Smooth muscle cell (in vitro differentiated cells): ENCODE measurements around the gene WNT3. TPM values are rescaled to one million over a fixed set of nuclear protein-coding genes. Genes with fewer than 3 reads are reported as not detected.

Experiments used
- DNase-seq: peaks from one replicate; lab custom pipeline; 2025; ENCODE audit not compliant: unreplicated experiment; lab: John Stamatoyannopoulos, UW
- H2AFZ ChIP-seq: fragments of 200-600 bp; sonication (generic); 2 replicates; pipeline ENCODE4 v1.6.0; 2016; ENCODE audit warnings: antibody characterized with exemption, low read depth, mild to moderate bottlenecking
- H3F3A ChIP-seq: fragments of 200-600 bp; sonication (generic); 2 replicates; pipeline ENCODE4 v1.6.0; 2017; ENCODE audit warnings: antibody characterized with exemption, low read depth
- H3K27ac ChIP-seq: fragments of 200-600 bp; sonication (generic); 2 replicates; pipeline ENCODE4 v1.5.1; 2016; ENCODE audit warnings: low read depth, mild to moderate bottlenecking
- H3K27me3 ChIP-seq: fragments of 200-600 bp; sonication (generic); 2 replicates; pipeline ENCODE4 v1.6.1; 2016; ENCODE audit warnings: low read depth, mild to moderate bottlenecking
- H3K36me3 ChIP-seq: fragments of 200-600 bp; sonication (generic); 2 replicates; pipeline ENCODE4 v1.5.1; 2016; ENCODE audit warnings: low read depth
- H3K4me1 ChIP-seq: fragments of 200-600 bp; sonication (generic); 2 replicates; pipeline ENCODE4 v1.5.1; 2016; ENCODE audit warnings: low read depth
- H3K4me2 ChIP-seq: fragments of 200-600 bp; sonication (generic); 2 replicates; pipeline ENCODE4 v1.6.0; 2016; ENCODE audit warnings: mild to moderate bottlenecking
- H3K4me3 ChIP-seq: fragments of 200-600 bp; sonication (generic); 2 replicates; pipeline ENCODE4 v1.5.1; 2016; ENCODE audit warnings: mild to moderate bottlenecking
- H3K79me2 ChIP-seq: fragments of 200-600 bp; sonication (generic); 2 replicates; pipeline ENCODE4 v1.6.0; 2016; ENCODE audit warnings: low read depth, mild to moderate bottlenecking
- H3K9ac ChIP-seq: fragments of 200-600 bp; sonication (generic); 2 replicates; pipeline ENCODE4 v1.6.0; 2016; ENCODE audit warnings: low read depth
- H3K9me3 ChIP-seq: fragments of 200-600 bp; sonication (generic); replicated peaks from 2 replicates; pipeline ENCODE4 v1.5.1; 2016; ENCODE audit warnings: low read depth
- H4K20me1 ChIP-seq: fragments of 200-600 bp; sonication (generic); 2 replicates; pipeline ENCODE4 v1.6.0; 2016; ENCODE audit warnings: low read depth
- WGBS: methylation state at CpG from one replicate; pipeline ENCODE4 v1.1.7; 2016; ENCODE audit warnings: low lambda C conversion rate; 5-methylcytosine and 5-hydroxymethylcytosine counted together
- polyA plus RNA-seq: library from polyadenylated mRNA; unstranded; fragments of >200 nt; fragmentation: Nextera tagmentation; extraction: Ambion mirVana; gene quantifications from 2 replicates; pipeline ENCODE4 v1.2.1, GENCODE V29; 2016
- total RNA-seq: library from RNA; depleted of rRNA; stranded (reverse); fragments of >200 nt; gene quantifications from 2 replicates; pipeline ENCODE4 v1.2.3, GENCODE V29; 2014
- TF ChIP-seq, protein P1 (sequence below): fragments of 200-600 bp; sonication (generic); IDR thresholded peaks from 2 replicates; pipeline ENCODE4 v1.5.1; 2017; ENCODE audit warnings: borderline replicate concordance, mild to moderate bottlenecking, antibody characterized with exemption; ENCODE audit not compliant: insufficient read depth, poor library complexity, severe bottlenecking

WNT3 gene
- total and polyA plus RNA-seq, 2 experiments from 2014 or later, result 2.9 to 6.2 TPM

DNA sequence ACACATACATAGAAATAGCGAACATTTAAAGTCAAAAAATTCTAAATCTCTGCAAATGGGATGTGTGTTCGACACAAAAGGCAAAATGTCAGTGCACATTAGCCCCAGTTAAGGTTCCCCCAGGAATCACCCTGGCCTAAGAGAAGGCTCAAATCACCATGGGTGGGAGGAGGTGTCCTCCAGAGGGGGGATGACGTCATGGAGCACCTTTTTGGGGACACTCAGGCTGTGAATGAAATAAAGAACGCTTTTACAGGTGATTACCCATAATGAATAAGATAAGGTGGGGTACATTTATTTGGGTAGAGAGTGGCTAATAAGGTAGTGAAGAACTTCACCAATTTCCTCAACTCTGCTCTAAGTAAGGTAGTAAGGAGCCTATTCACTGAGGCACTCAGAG lies 26.4 kb downstream of the WNT3 start:
- WGBS, result 92% methylated on average over 4 of the region's 4 CpGs
- DNase-seq, result no peak

GRCh38 chr17:46791531-46791930 lies 27.0 kb downstream of the WNT3 start:
- Histone ChIP-seq H3K4me2 (no peak overlapping the region), H4K20me1 (no peaks in the 10 kb centered on the region), H3K36me3 (no peaks in the 10 kb centered on the region), H3K4me3 (no peak overlapping the region), H3K4me1 (no peaks in the 10 kb centered on the region), H3K79me2 (no peaks in the 10 kb centered on the region), H3K27me3 (no peaks in the 10 kb centered on the region), H3K27ac (no peak overlapping the region), H3F3A (no peaks in the 10 kb centered on the region), H3K9ac (no peak overlapping the region), H2AFZ (no peak overlapping the region), H3K9me3 (no peaks in the 10 kb centered on the region)
- no peak for DNase-seq
- WGBS, result 70% methylated on average over 5 of the region's 5 CpGs
- TF ChIP-seq, protein P1, sequence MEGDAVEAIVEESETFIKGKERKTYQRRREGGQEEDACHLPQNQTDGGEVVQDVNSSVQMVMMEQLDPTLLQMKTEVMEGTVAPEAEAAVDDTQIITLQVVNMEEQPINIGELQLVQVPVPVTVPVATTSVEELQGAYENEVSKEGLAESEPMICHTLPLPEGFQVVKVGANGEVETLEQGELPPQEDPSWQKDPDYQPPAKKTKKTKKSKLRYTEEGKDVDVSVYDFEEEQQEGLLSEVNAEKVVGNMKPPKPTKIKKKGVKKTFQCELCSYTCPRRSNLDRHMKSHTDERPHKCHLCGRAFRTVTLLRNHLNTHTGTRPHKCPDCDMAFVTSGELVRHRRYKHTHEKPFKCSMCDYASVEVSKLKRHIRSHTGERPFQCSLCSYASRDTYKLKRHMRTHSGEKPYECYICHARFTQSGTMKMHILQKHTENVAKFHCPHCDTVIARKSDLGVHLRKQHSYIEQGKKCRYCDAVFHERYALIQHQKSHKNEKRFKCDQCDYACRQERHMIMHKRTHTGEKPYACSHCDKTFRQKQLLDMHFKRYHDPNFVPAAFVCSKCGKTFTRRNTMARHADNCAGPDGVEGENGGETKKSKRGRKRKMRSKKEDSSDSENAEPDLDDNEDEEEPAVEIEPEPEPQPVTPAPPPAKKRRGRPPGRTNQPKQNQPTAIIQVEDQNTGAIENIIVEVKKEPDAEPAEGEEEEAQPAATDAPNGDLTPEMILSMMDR, result no peak

More for the DNA sequence above, 26.4 kb downstream of the WNT3 start:
- Histone ChIP-seq H3K27me3 (no peaks in the 10 kb centered on the region), H3K36me3 (no peaks in the 10 kb centered on the region), H3K79me2 (no peaks in the 10 kb centered on the region), H3K27ac (no peak overlapping the region), H3K4me2 (no peak overlapping the region), H2AFZ (no peak overlapping the region), H3F3A (no peaks in the 10 kb centered on the region), H3K4me3 (no peak overlapping the region), H3K4me1 (no peaks in the 10 kb centered on the region), H3K9ac (no peak overlapping the region), H3K9me3 (no peaks in the 10 kb centered on the region), H4K20me1 (no peaks in the 10 kb centered on the region)
- TF ChIP-seq, protein P1, result no peak

DNA sequence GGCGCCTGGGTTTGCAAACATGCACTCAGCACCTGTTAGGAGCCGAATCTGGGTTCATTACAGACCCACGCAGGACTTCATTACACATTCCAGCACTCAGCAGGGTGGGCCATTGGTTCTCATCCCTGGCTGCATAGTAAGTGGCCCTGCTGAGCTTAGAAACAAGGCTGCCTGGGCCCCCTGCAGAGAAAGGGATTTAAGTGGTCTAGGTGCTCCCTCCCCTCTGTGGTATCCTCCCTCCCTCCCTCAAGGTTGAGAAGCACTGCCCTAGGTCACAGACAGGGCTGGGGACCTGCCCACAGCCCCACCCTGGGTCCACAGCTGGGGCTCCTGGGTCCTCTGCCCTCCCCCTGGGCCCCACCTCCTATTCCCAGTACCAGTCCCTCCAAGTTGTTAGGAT lies 28.3 kb downstream of the WNT3 start:
- Histone ChIP-seq H3K36me3 (no peaks in the 10 kb centered on the region), H3K9ac (no peak overlapping the region), H3K9me3 (no peaks in the 10 kb centered on the region), H3K27ac (no peak overlapping the region), H3F3A (no peaks in the 10 kb centered on the region), H4K20me1 (no peaks in the 10 kb centered on the region), H3K27me3 (no peaks in the 10 kb centered on the region), H3K79me2 (no peaks in the 10 kb centered on the region), H3K4me2 (no peak overlapping the region), H3K4me1 (peaks cover 4% of the 10 kb centered on the region), H2AFZ (no peak overlapping the region), H3K4me3 (no peak overlapping the region)
- WGBS, result 81% methylated on average over 3 of the region's 3 CpGs
- DNase-seq, result no peak
- TF ChIP-seq, protein P1, result no peak

GRCh38 chr17:46789610-46790009 lies 28.9 kb downstream of the WNT3 start:
- Histone ChIP-seq H3F3A (no peaks in the 10 kb centered on the region), H3K4me3 (no peak overlapping the region), H4K20me1 (no peaks in the 10 kb centered on the region), H3K27me3 (no peaks in the 10 kb centered on the region), H2AFZ (no peak overlapping the region), H3K4me2 (no peak overlapping the region), H3K79me2 (no peaks in the 10 kb centered on the region), H3K9me3 (no peaks in the 10 kb centered on the region), H3K9ac (no peak overlapping the region), H3K4me1 (peaks cover 4% of the 10 kb centered on the region), H3K27ac (no peak overlapping the region), H3K36me3 (no peaks in the 10 kb centered on the region)
- TF ChIP-seq, protein P1, result no peak
- no peak for DNase-seq
- 100% methylated on average over 8 of the region's 8 CpGs for WGBS
